HG03196 (cell line): ENCODE results near the gene TAP2.

ENCODE experiments used
- ATAC-seq: cut with Tn5 transposase; IDR thresholded peaks from one replicate; pipeline ENCODE4 v1.9.1; 2021; ENCODE audit not compliant: unreplicated experiment

The TAP2 gene

DNA sequence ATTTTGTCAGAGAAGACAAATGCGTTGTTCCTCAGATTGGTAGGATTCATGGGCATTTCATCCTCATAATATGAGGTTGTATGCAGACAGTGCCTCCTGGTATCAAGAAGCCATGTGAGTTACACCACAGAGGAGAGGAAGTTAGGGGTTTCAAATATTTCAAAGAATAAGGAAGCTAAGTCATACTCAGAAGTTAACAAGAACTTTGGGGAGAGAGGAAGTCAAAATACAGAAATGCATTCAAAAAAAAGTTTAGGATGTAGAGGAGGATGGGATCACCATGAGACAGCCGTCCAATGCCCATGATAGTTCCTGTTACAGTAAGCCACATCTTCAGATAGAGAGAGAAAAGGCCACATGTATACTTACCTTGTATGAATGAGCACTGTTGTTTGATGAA, 44.0 kb downstream of the TAP2 start:
- ATAC-seq = no peak

DNA sequence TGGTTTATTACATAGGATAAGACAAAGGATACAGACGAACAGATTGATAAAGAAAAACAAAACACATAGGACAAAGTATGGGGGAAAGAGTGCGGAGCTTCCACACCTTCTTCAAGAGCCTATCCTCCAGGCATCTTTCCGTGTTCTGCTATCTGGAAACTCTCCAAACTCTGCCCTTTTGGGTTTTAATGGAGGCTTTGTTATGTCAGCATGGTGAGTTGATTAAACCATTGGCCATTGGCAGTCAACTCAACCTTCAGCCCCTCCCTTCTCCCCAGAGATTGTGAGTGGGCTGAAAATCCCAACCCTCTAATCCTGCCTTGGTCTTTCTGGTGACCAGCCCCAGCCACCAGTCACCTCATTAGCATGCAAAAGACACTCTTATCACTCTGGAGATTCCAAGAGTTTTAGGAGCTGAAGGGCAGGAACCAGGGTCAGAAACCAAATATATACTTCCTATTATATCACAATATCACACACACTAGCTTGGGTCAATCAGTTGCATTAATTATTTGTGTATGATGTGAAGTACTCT, 45.6 kb downstream of the TAP2 start:
- no peak for ATAC-seq

DNA sequence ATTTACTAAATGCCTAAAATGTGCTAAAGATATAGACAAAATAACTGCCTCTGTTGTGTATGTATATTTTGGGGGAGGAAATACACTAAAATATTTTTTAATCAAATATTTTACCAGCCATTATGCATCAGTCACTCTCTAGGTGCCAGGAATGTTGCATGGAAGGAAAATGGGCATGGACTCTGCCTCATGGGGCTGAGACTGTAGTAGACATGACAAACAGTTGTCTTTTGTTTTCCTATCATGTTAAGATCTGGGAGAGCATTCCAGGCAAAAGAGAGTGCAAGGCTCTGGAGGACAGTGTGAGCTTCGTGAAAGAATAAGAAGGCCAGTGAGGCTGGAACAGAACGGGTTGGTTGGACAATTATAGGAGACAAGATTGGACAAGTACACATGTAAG, 48.2 kb downstream of the TAP2 start:
- ATAC-seq = no peak
